HG02571 (cell line): ENCODE data around the gene ZNF697.
"Not testable (repeated sequence)": the region's sequence is repeated elsewhere in the genome, so short reads cannot be mapped to it uniquely, and the experiment has no call there.

ENCODE experiments used
- ATAC-seq: cut with Tn5 transposase; IDR thresholded peaks from one replicate; pipeline ENCODE4 v1.9.1; 2021; ENCODE audit warnings: mild to moderate bottlenecking, moderate library complexity; ENCODE audit not compliant: unreplicated experiment

Gene ZNF697

GRCh38 chr1:119603241-119603640, 44.8 kb downstream of the ZNF697 start:
- ATAC-seq = not testable (repeated sequence)

DNA sequence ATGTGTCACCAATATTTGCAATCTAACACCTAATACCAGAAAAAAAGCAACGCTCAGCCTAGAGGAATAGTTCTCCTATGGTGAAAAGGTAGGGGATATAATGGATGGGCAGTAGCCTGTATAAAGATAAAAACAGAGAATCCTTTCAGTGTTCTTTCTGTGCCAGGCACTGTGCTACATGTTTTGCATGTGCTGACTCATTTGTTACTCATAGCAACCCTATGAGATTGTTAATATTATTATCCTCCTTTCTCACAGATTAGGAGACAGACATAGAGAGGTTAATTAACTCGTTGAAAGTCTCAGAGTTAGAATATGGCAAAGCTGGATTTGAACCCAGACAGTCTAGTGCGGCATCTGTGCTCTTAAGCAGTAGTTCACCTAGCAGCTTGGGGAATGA, 45.3 kb downstream of the ZNF697 start:
- not testable (repeated sequence) for ATAC-seq

DNA sequence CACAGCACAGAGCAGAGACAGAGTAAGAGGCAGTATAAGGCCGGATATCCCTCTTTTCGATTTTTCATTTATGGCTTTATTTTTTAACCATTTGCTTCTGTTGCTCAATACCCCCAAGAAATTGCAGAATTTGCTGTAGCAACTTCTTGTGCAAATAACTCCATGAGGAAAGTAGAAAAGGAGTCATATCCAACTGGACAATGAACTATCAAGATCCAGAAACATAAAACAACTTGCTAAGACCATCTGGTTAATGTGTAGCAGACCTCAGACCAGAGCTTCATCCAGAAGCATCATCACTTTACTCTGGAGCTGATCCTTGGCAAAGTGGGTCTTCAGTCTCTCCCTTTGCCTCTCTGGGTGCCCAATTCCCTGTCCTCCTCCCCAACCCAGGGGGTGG, 45.9 kb downstream of the ZNF697 start:
- no peak for ATAC-seq

- no peak for ATAC-seq
Measured at GRCh38 chr1:119600976-119601375, 47.1 kb downstream of the ZNF697 start.

DNA sequence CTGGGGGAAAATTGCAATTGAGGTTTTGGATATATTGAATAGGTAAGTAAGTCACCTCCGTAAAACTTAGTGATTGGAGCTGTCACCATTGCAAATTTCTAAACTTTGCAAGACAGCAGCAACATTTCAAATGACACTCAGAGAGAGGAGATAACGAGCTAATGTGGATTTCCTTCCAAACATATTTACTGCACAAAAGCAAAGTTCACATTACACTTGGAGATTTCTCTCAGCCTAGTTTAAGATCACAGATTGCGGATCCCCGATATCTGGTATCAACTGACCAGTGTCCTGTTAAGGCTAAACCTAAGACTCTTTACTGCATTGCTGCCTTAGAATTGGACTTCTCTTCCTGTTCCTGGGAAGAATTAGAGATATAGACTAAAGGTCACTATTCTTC, 47.5 kb downstream of the ZNF697 start:
- ATAC-seq = no peak

- no peak for ATAC-seq
Measured at GRCh38 chr1:119595606-119596005, 52.5 kb downstream of the ZNF697 start.

DNA sequence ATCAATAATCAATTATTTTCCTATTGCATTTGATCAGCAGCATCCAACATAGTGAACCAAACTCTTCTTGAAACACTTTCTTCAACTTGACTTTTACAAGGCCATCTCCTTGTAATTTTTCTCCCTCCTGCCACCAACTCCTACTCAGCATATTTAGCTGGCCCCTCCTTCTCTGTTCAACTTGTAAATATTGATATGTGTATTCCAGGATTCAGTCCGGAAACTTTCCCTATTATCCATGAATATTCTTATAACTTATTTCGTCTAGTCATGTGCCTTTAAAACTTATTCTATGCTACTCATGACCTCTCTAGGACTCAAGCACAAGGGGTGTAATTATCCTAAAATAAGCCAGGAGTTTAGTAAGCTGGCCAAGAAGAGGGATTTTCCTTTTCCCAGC, 52.9 kb downstream of the ZNF697 start:
- ATAC-seq = no peak

DNA sequence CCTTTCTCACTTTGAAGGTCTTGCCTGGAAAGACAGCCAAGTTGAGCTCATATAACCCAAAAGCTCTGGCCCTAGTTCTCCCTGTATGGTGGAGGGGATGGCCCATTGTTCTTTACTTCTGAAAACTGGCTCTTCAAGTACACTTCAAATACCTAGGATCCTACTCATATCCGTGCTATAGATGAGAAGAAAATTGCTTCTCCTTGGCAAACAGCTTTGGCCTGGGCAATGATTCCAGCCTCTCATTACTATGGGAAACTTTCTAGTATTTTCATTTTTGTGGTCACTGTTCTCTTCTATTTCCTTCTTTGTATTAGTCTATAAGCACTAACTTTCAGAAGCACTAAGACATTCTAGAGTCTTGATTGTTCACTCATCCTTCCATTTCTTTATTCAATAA, 53.7 kb downstream of the ZNF697 start:
- ATAC-seq = no peak

DNA sequence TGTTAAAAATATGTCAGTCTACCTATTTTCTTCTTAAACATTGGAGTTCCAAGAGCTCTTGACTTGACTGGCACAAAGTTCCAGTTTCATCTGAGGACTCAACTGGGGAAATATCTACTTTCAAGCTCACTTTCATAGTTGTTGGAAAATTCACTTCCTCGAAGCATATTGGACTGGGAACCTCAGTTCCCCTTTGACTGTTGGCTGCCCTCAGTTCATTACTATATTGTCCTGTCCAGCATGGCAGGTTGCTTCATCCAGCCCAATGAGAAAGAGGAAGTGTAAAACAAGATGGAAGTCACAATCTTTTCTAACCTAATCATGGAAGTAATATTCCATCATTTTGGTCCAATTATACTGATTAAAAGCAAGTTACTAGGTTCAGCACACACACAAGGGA, 54.3 kb downstream of the ZNF697 start:
- ATAC-seq = no peak

DNA sequence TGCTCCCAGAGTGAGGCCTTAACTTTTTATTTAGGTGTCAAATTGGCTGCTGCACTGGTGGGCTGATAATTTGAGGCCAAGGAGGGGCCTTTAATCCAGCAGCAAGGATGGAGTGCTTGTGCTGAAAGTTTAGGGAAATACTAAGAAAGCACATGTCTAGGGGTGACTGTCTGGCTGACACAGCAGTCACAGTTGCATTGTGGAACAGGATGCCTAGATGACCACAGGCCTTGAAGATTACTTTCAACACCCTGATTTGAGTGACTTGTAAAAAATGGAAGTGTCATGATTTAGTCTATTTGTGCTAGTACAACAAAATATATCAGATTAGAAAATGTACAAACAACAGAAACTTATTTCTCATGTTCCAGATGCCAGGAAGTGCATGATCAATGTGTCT, 57.7 kb downstream of the ZNF697 start:
- no peak for ATAC-seq

GRCh38 chr1:119588621-119589020, 59.4 kb downstream of the ZNF697 start:
- ATAC-seq = no peak

DNA sequence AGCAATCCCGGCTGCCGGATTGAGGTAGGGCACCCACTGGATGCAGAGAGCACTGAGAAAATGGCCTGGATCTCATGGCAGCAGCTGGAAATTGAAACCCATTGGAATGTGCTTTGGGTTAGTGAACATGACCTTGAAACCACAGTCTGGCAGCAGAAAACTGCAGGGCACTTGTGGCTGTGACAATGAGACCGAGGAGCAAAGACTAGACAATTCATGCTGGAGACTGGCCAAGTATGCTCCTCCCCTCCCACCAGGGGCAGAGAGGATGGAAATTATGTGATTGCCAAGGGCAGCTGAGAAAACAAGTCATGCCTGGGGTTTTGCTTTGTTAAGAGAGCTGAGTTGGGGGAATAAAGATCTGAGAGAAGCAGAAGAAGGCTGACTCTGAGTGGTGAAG, 60.7 kb downstream of the ZNF697 start:
- no peak for ATAC-seq

DNA sequence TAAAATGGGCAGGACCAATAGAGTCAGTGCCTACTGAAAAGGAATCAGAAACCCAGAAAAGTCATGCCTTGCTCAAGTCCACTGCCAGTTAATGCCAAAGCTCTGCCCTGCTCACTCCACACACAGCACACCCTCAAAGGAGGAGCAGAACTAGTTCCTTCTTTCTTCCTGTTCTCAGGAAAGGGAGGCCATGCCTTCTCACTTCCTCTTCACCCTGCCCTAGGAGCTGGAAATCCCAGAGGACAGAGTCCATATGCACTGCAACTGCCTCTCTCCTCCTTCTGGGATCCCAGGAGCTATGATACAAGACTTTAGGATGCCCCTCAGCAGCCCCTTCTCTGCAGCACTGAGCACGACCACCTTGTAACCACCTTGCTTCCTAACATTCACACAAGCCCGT, 62.3 kb downstream of the ZNF697 start:
- not testable (repeated sequence) for ATAC-seq

DNA sequence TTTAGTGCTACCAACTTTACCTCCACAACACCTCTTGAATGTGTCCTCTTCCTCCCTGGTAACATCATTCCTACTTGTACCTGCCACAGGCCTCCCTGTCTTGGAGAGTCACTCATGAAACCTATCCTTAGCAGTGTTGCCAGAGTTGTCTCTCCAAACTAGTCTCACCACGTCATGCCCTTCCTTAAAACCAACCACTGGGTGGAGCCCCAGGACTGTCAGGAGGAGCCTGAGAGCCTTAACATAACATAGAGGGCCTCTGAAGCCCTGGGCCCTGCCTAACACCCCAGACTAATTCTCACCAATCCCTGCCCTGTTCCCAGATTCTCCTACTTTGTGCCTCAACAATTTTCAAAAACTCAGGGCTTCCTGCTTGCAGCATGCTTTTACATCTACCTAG, 65.3 kb downstream of the ZNF697 start:
- ATAC-seq = no peak

GRCh38 chr1:119581076-119581475, 67.0 kb downstream of the ZNF697 start:
- not testable (repeated sequence) for ATAC-seq

DNA sequence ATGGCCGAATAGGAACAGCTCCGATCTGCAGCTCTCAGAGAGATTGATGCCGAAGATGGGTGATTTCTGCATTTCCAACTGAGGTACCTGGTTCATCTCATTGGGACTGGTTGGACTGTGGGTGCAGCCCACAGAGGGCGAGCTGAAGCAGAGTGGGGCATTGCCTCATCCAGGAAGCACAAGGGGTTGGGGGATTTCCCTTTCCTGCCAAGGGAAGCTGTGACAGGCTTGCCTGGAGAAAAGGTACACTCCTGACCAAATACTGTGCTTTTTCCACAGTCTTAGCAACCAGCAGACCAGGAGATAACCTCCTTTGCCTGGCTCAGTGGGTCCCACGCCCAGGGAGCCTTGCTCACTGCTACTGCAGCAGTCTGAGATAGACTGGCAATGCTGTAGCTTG, 74.2 kb downstream of the ZNF697 start:
- ATAC-seq = no peak

DNA sequence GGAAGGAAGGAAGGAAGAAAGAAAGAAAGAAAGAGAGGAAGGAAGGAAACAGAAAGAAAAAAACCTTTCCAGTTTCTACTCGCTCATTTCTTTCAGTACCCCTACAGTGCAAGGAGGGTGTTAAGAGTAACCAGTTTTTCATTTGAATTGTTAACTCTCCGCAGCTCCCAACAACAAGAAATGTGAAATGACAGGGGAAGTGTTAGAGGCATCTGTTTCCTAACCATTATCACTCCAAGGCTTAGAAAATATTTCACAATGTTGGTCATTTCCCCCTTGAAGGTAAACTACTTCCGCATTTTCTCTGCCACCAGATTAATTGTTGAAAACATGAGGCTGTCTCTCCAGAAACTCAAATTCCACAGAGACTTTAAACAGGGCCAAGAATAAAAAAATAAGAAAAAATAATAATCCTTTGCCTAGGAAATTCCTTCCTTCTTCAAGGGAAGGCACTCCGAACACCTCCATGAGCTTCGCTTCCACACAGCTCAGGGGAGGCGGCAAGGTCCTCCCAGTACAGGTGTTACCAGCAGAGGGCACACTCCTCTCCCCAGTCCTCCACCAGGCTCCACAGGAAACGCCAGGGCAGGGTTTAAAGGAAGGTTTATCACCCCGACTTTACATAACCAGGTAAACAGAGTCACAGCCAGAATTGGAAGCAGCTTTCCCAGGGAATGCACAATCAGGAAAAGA, 78.0 kb downstream of the ZNF697 start:
- not testable (repeated sequence) for ATAC-seq
